Upper lobe of right lung (tissue), 1 donor: ENCODE data around the gene ZDHHC4. TPM values are rescaled to one million over a fixed set of nuclear protein-coding genes. Genes with fewer than 3 reads are reported as not detected.
"Not testable (repeated sequence)": the region's sequence is repeated elsewhere in the genome, so short reads cannot be mapped to it uniquely, and the experiment has no call there.

Experiments used
- ATAC-seq: fragments of 200-7000 bp; cut with Tn5 transposase; one replicate; pipeline ENCODE4 v1.9.1; 2020; ENCODE audit warnings: mild to moderate bottlenecking, moderate library complexity
- DNase-seq: peaks from one replicate; pipeline ENCODE4 v3.0.0-alpha.2; 2020
- H3K27ac ChIP-seq: fragments of 200-600 bp; one replicate; pipeline ENCODE4 v1.8.0; 2022
- H3K27me3 ChIP-seq: fragments of 200-600 bp; one replicate; pipeline ENCODE4 v1.8.0; 2022; ENCODE audit warnings: mild to moderate bottlenecking
- H3K36me3 ChIP-seq: fragments of 200-600 bp; one replicate; pipeline ENCODE4 v1.8.0; 2022
- H3K4me1 ChIP-seq: fragments of 200-600 bp; one replicate; pipeline ENCODE4 v1.8.0; 2022
- H3K4me3 ChIP-seq: fragments of 200-600 bp; one replicate; pipeline ENCODE4 v1.8.0; 2022; ENCODE audit warnings: mild to moderate bottlenecking
- H3K9me3 ChIP-seq: fragments of 200-600 bp; one replicate; pipeline ENCODE4 v1.8.0; 2022
- intact Hi-C: fragments of 100-400 bp; cut with DNase I; formaldehyde crosslinking; loops from one replicate; pipeline ENCODE4 v1.11.0; 2022
- total RNA-seq: library from RNA; stranded (reverse); fragmentation: NEBNext Ultra II Directional; extraction: Animal tissue kit (Norgen Biotek cat#: 25700); gene quantifications from one replicate; pipeline ENCODE4 v1.2.1, GENCODE V29; 2021
- TF ChIP-seq, protein P1 (sequence below): fragments of 200-600 bp; IDR thresholded peaks from one replicate; pipeline ENCODE4 v1.8.0; 2022; ENCODE audit warnings: antibody characterized with exemption
- donor health status: DM: no; HTN: yes; CAD: no; lungs with severe emphysema.

Gene ZDHHC4
- total RNA-seq, 1 donor from 2014 or later, result 54.8 TPM

DNA sequence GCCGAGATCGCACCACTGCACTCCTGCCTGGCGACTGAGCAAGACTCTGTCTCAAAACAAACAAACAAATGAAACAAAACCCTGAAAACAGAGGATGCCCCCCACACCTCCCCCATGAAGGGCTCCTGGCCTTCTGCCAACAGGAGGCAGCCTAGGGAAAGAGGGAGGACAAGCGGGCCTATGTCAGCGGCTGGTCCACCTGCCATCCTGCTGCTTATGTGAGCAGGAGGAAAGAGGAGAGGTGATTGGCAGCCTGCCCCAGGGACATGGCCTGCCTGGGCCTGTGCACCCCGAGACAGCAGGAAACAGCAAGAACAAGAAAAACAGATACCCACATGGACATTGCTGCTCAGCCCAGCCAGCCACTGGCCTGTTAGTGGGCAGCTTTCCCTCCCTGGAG is 50.8 kb downstream of the ZDHHC4 start:
- intact Hi-C loops, result no loop called here
- TF ChIP-seq, protein P1, sequence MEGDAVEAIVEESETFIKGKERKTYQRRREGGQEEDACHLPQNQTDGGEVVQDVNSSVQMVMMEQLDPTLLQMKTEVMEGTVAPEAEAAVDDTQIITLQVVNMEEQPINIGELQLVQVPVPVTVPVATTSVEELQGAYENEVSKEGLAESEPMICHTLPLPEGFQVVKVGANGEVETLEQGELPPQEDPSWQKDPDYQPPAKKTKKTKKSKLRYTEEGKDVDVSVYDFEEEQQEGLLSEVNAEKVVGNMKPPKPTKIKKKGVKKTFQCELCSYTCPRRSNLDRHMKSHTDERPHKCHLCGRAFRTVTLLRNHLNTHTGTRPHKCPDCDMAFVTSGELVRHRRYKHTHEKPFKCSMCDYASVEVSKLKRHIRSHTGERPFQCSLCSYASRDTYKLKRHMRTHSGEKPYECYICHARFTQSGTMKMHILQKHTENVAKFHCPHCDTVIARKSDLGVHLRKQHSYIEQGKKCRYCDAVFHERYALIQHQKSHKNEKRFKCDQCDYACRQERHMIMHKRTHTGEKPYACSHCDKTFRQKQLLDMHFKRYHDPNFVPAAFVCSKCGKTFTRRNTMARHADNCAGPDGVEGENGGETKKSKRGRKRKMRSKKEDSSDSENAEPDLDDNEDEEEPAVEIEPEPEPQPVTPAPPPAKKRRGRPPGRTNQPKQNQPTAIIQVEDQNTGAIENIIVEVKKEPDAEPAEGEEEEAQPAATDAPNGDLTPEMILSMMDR, result no peak
- H3K9me3 ChIP-seq, result no peaks in the 10 kb centered on the region
- H3K36me3 ChIP-seq, result no peaks in the 10 kb centered on the region
- ATAC-seq (no peak), DNase-seq (no peak)
- H3K4me3 ChIP-seq, result no peak overlapping the region
- no peak overlapping the region for H3K27ac ChIP-seq
- H3K4me1 ChIP-seq, result no peaks in the 10 kb centered on the region
- H3K27me3 ChIP-seq, result no peaks in the 10 kb centered on the region

DNA sequence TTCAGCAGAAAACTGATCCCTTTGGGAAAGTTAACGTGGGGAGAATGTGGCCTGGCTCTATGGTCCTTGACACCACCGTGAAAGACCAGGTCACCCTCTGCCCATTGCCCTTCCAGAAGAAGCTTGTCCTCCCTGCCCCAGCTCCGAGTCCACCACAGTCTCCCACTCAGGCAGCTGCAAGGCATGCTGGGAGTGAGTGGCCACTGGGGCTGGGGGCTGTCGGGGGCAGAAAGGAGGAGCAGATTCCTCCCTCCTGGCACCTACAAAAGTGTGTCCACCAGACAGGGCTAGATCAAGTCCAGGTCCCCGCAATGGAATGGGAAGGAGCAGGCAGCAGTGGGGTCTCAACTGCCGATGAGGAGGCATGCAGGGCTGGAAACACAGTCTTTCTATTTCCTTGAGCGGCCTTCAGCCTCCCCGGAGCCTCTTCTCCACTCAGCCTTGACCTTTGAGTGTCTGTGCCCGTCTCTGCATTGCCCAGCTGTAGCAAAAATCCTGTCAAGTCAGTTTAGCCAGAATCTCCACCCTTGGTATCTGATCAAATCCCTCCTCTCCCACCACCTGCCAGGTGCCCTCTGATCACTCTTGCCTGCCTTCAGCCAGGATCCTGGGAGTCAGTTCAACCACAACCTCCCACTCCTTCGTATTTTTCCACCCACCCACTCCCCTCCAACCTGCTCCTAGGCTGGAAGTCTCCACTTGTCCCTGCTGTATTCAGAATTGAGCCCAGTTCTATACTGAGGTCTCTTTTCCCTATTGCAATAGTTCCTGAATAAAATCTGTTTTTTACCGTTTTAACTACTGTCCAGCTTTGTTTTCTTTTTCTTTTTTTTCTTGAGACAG is 53.0 kb downstream of the ZDHHC4 start:
- Histone ChIP-seq H3K4me1 (no peaks in the 10 kb centered on the region), H3K36me3 (no peaks in the 10 kb centered on the region), H3K27ac (no peak overlapping the region), H3K4me3 (no peak overlapping the region), H3K27me3 (no peaks in the 10 kb centered on the region), H3K9me3 (no peaks in the 10 kb centered on the region)
- TF ChIP-seq, protein P1, result no peak
- ATAC-seq (no peak), DNase-seq (no peak)
- intact Hi-C loops, result no loop called here

DNA sequence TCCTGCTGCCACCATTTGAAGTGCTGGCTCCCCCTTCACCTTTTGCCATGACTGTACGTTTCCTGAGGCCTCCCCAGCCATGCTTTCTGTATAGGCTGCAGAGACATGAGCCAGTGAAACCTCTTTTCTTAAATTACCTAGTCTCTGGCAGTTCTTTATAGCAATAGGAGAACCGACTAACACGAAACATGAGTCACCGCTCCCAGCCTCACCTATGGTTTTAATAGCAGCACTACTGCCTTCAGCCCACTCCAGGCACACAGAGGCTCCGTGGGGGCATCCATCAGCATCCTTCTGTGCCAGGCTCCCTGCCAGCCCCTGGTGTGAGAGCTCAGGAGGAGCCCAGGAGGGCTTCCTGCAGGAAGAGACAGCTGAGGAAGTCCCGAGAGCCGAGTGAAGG is 54.4 kb downstream of the ZDHHC4 start:
- no peaks in the 10 kb centered on the region for H3K36me3 ChIP-seq
- no peaks in the 10 kb centered on the region for H3K27me3 ChIP-seq
- H3K4me1 ChIP-seq, result no peaks in the 10 kb centered on the region
- TF ChIP-seq, protein P1, result no peak
- H3K4me3 ChIP-seq, result no peak overlapping the region
- no peaks in the 10 kb centered on the region for H3K9me3 ChIP-seq
- ATAC-seq (no peak), DNase-seq (no peak)
- intact Hi-C loops, result no loop called here
- no peak overlapping the region for H3K27ac ChIP-seq

DNA sequence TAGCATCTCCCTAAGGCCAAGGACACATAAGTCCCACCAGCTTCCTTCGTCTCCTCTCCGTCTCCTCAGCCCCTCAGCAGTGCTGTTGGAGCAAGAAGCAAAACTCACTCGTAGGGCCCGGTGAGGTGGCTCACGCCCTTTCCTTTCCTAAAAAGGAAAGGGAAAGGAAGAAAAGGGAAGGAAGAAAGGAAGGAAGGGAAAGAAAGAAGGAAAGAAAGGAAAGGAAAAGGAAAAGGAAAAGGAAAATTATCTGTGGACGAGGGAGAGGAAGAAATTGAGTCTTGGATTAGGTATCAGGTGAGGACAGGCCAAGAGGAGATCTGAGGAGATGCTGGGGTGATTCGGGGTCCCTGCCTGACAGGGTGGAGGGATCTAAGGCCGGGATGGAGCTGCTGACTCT is 56.8 kb downstream of the ZDHHC4 start:
- ATAC-seq (no peak), DNase-seq (no peak)
- Histone ChIP-seq H3K36me3 (no peaks in the 10 kb centered on the region), H3K9me3 (no peaks in the 10 kb centered on the region), H3K4me3 (no peak overlapping the region), H3K4me1 (peaks cover 11% of the 10 kb centered on the region), H3K27me3 (no peaks in the 10 kb centered on the region), H3K27ac (no peak overlapping the region)
- intact Hi-C loops, result no loop called here
- TF ChIP-seq, protein P1, result no peak

DNA sequence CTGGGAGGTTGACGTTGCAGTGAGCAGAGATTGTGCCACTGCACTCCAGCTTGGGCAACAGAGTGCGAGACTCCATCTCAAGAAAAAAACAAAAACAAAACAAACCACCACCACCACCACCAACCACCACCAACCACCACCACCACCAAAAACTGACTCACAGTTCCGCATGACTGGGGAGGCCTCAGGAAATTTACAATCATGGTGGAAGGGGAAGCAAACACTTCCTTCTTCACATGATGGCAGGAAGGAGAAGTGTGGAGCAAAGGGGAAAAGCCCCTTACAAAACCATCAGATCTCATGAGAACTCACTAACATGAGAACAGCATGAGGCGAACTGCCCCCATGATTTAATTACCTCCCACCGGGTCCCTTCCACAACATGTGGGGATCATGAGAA is 57.7 kb downstream of the ZDHHC4 start:
- H3K9me3 ChIP-seq, H3K27me3 ChIP-seq, H3K27ac ChIP-seq, DNase-seq, intact Hi-C loops, H3K4me3 ChIP-seq, H3K36me3 ChIP-seq: not testable (repeated sequence)
- ATAC-seq, result peak; percentile 13
- H3K4me1 ChIP-seq, result peaks cover 20% of the 10 kb centered on the region

DNA sequence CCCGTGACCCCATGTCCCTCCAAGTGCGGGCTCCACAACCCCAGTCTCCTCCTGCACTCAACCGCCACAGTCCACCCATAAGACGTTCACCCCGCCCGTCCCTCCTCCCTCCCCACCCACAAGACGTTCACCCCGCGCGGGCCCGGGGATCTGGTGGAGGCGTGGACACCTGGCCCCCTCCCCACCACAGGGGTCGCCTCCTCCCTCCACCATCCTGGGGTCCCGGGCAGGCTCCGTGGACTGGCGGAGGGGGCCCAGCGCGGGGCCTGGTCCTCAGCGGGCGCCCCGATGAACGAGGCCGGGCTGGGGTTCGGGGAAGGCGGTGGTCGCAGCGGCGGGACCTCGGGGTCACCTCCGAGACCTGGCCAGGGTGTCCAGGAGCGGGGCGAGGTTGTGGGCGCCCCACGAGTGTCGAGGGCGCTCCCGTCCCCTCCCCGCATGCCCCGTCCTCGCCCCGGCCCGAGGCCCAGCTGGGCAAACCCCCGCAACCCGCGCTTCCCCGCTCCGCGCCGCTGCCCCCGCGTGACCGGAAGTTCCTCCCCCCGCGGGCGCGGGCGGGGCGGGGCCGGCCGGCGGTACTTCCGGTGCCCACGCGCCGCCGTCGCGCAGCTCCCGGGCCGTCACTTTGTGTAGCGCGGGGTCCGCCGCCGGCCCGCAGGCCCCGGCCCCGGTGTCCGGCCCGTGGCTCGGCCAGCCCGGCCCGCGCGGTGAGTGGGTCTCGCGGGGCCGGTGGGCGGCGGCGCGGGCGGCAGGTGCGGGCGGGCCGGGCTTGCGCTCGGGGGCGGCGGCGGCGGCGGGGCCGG is 59.7 kb downstream of the ZDHHC4 start, which contains the start of gene ZNF316:
Gene ZNF316, plus strand, starts transcription at position 578 of the 803 bp plus-strand sequence. CDS start 5,092 bp downstream, outside the sequence.
- intact Hi-C loops, result no loop called here
- DNase-seq, result peak; percentile 86

More for the DNA sequence above, 59.7 kb downstream of the ZDHHC4 start, which contains the start of gene ZNF316:
- Histone ChIP-seq H3K4me1 (peaks cover 21% of the 10 kb centered on the region), H3K27me3 (no peaks in the 10 kb centered on the region), H3K27ac (peak within 1 kb of the TSS; percentile 91), H3K4me3 (peak within 1 kb of the TSS; percentile 94), H3K9me3 (no peaks in the 10 kb centered on the region), H3K36me3 (peaks cover 16% of the 10 kb centered on the region)
- ATAC-seq, result peak; percentile 86
- TF ChIP-seq, protein P1, result no peak
